K562 (cell line): Measurements from ENCODE around the gene ANKH. TPM values are rescaled to one million over a fixed set of nuclear protein-coding genes. Genes with fewer than 3 reads are reported as not detected.

Source experiments
- ADNP ChIP-seq: fragments of 200-800 bp; sonication (Bioruptor generic); IDR thresholded peaks from 2 replicates; pipeline ENCODE4 v1.6.1; 2016; ENCODE audit warnings: missing genetic modification characterization, missing compliant biosample characterization
- HNRNPLL ChIP-seq: fragments of 200-400 bp; formaldehyde crosslinking; IDR thresholded peaks from 2 replicates; pipeline ENCODE4 v1.6.1; 2017; ENCODE audit warnings: low read length, low read depth, mild to moderate bottlenecking; ENCODE audit not compliant: poor library complexity, severe bottlenecking
- HSF4 ChIP-seq: fragments of 250-450 bp; sonication (Bioruptor Pico); IDR thresholded peaks from 2 replicates; pipeline ENCODE4 v2.1.2; 2022; ENCODE audit warnings: mild to moderate bottlenecking, moderate library complexity, borderline replicate concordance
- JUNB ChIP-seq: fragments of 450-650 bp; formaldehyde crosslinking; conservative IDR thresholded peaks from 2 replicates; pipeline ENCODE4 v1.4.0; 2020; ENCODE audit warnings: mild to moderate bottlenecking
- PCBP1 ChIP-seq: fragments of 200-400 bp; formaldehyde crosslinking; IDR thresholded peaks from 2 replicates; pipeline ENCODE4 v1.6.1; 2018; ENCODE audit warnings: mild to moderate bottlenecking, low read depth, low read length; ENCODE audit not compliant: poor library complexity, severe bottlenecking
- POLR2B ChIP-seq: fragments of 450-650 bp; IDR thresholded peaks from 2 replicates; pipeline ENCODE4 v1.6.1; 2018; ENCODE audit warnings: low read depth; ENCODE audit not compliant: partially characterized antibody
- SRF ChIP-seq, 2 experiments: fragments of 250-450, 450-650 bp in 1 of 2; sonication (Bioruptor Pico) in 1 of 2; sonication (generic) in 1 of 2; formaldehyde crosslinking; IDR thresholded peaks; 2 replicates each; pipeline versions ENCODE4 v1.5.0 to v1.5.1; 2020 to 2022; ENCODE audit warnings: mild to moderate bottlenecking in 1 of 2, missing genetic modification reagents in 1 of 2
- polyA plus RNA-seq, 8 experiments: library from polyadenylated mRNA; depleted of rRNA in 4 of 8; stranded (reverse) in 5 of 8; unstranded in 3 of 8; fragments of >200 nt; fragmentation: Nextera tagmentation in 2 of 8; fragmentation: Illumina TruSeq in 1 of 8; extraction: Ambion mirVana in 2 of 8; extraction: Trizol in 1 of 8; gene quantifications; 2 replicates each; pipeline versions ENCODE4 v1.2.1 to v1.2.3, GENCODE V29; 2011 to 2014; ENCODE audit warnings: inconsistent platforms in 1 of 8, missing spikeins in 1 of 8
- total RNA-seq, 7 experiments: library from RNA; depleted of rRNA in 6 of 7; stranded (reverse); fragments of >200 nt in 6 of 7; fragmentation: Illumina TruSeq in 2 of 7; extraction: Trizol in 2 of 7; gene quantifications; 2 replicates each; pipeline versions ENCODE4 v1.2.1 to v1.2.3, GENCODE V29; 2011 to 2021; ENCODE audit warnings: low replicate concordance in 1 of 7
- TF ChIP-seq, protein P1 (sequence below): fragments of 250-450 bp; sonication (Bioruptor Pico); IDR thresholded peaks from 2 replicates; pipeline ENCODE4 v1.4.0; 2020; ENCODE audit warnings: borderline replicate concordance
- TF ChIP-seq, protein P2 (sequence below): sonication (generic); formaldehyde crosslinking; IDR thresholded peaks from 2 replicates; pipeline ENCODE4 v1.8.1; 2022; ENCODE audit warnings: missing genetic modification reagents
- TF ChIP-seq, protein P3 (sequence below), 2 experiments: fragments of 450-650 bp; formaldehyde crosslinking in 1 of 2; IDR thresholded peaks; 2 replicates each; pipeline versions ENCODE4 v1.4.0 to v1.6.1; 2014 to 2020; ENCODE audit warnings: mild to moderate bottlenecking in 2 of 2, borderline replicate concordance in 1 of 2, low read depth in 1 of 2

ANKH gene
- total and polyA plus RNA-seq, 9 of the 15 experiments (the other 6 are each of a cell fraction or from before 2014, with no cell fraction given), result 0.79 to 12.2 (median 4.5) TPM

DNA sequence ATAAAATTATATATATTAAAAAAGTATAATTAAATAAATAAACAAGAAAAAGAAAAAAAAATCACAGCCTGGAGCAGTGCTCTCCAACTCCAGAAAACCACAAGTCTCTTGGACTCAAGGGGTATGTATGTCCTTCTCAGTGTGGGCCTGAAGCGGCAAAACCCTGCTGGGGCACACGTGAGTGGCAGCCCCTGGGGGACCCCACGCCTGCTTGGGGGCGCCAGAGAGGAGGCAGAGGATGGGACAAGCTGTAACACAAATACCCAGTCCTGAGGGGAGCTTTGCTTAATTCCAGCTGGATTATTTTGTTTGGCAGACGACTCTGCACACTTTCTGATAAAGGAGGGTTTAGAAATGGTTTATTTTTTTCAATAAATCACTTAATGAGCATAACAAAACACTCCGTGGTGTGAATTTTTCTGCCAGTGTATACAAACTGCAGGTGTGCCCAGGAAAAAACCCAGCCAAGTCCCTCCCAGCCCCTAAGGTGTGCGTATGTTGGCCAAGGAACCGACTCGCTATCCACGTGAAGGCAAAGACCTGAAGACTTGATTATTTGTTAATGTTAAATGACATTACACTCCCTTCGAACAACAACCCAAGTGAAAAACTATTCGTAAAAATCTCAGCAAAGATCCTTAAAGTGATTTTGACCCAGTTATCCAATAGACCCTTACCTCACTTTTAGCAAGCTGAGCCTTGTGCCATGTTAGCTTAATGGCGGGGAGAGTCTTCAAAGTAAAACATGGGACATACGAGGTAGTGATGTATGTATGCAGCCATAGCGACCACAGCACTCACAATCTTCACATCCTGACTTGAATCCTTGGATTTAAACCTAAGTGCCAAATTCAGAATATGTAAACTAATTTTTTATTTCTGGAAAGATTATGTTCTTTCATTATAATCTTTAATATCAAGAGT, 32.9 kb downstream of the ANKH start (continued):
- TF ChIP-seq PCBP1 (no peak), HSF4 (CRISPR knock-in tag) (no peak), JUNB (no peak), SRF (CRISPR knock-in tag; IDR thresholded peaks at IDR 0.05) (no peak), ADNP (tag) (no peak), HNRNPLL (no peak), POLR2B (no peak)
- TF ChIP-seq, protein P1, sequence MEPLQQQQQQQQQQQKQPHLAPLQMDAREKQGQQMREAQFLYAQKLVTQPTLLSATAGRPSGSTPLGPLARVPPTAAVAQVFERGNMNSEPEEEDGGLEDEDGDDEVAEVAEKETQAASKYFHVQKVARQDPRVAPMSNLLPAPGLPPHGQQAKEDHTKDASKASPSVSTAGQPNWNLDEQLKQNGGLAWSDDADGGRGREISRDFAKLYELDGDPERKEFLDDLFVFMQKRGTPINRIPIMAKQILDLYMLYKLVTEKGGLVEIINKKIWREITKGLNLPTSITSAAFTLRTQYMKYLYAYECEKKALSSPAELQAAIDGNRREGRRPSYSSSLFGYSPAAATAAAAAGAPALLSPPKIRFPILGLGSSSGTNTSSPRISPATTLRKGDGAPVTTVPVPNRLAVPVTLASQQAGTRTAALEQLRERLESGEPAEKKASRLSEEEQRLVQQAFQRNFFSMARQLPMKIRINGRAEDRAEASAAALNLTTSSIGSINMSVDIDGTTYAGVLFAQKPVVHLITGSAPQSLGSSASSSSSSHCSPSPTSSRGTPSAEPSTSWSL (CRISPR knock-in tag), result no peak
- TF ChIP-seq, protein P2, sequence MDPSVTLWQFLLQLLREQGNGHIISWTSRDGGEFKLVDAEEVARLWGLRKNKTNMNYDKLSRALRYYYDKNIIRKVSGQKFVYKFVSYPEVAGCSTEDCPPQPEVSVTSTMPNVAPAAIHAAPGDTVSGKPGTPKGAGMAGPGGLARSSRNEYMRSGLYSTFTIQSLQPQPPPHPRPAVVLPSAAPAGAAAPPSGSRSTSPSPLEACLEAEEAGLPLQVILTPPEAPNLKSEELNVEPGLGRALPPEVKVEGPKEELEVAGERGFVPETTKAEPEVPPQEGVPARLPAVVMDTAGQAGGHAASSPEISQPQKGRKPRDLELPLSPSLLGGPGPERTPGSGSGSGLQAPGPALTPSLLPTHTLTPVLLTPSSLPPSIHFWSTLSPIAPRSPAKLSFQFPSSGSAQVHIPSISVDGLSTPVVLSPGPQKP (CRISPR knock-in tag), result no peak
- TF ChIP-seq, protein P3, sequence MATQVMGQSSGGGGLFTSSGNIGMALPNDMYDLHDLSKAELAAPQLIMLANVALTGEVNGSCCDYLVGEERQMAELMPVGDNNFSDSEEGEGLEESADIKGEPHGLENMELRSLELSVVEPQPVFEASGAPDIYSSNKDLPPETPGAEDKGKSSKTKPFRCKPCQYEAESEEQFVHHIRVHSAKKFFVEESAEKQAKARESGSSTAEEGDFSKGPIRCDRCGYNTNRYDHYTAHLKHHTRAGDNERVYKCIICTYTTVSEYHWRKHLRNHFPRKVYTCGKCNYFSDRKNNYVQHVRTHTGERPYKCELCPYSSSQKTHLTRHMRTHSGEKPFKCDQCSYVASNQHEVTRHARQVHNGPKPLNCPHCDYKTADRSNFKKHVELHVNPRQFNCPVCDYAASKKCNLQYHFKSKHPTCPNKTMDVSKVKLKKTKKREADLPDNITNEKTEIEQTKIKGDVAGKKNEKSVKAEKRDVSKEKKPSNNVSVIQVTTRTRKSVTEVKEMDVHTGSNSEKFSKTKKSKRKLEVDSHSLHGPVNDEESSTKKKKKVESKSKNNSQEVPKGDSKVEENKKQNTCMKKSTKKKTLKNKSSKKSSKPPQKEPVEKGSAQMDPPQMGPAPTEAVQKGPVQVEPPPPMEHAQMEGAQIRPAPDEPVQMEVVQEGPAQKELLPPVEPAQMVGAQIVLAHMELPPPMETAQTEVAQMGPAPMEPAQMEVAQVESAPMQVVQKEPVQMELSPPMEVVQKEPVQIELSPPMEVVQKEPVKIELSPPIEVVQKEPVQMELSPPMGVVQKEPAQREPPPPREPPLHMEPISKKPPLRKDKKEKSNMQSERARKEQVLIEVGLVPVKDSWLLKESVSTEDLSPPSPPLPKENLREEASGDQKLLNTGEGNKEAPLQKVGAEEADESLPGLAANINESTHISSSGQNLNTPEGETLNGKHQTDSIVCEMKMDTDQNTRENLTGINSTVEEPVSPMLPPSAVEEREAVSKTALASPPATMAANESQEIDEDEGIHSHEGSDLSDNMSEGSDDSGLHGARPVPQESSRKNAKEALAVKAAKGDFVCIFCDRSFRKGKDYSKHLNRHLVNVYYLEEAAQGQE (IDR thresholded peaks at IDR 0.05; ENCODE audit: borderline replicate concordance), result no peak
- TF ChIP-seq, protein P3 (CRISPR knock-in tag; IDR thresholded peaks at IDR 0.05; ENCODE audit: low read depth), result no peak
